D721Med (cell line): Measurements from ENCODE around the gene C19orf12.

Experiments used
- DNase-seq: peaks from one replicate; pipeline ENCODE4 v3.0.0; 2011; ENCODE audit warnings: low spot score; ENCODE audit not compliant: insufficient read length
- FAIRE-seq: peaks from 2 replicates; lab custom pipeline; 2011; peaks lifted over from hg19 to GRCh38; lab: Jason Lieb, UNC
- TF ChIP-seq, protein P1 (sequence below): IDR thresholded peaks from 2 replicates; pipeline ENCODE4 v1.5.1; 2012; ENCODE audit warnings: mild to moderate bottlenecking, control low read depth; ENCODE audit not compliant: insufficient read depth; ENCODE audit errors: missing control alignments

Gene C19orf12

GRCh38 chr19:29748996-29749849, 34.2 kb upstream of the C19orf12 start:
- DNase-seq (no peak), FAIRE-seq (no peak)
- TF ChIP-seq, protein P1, sequence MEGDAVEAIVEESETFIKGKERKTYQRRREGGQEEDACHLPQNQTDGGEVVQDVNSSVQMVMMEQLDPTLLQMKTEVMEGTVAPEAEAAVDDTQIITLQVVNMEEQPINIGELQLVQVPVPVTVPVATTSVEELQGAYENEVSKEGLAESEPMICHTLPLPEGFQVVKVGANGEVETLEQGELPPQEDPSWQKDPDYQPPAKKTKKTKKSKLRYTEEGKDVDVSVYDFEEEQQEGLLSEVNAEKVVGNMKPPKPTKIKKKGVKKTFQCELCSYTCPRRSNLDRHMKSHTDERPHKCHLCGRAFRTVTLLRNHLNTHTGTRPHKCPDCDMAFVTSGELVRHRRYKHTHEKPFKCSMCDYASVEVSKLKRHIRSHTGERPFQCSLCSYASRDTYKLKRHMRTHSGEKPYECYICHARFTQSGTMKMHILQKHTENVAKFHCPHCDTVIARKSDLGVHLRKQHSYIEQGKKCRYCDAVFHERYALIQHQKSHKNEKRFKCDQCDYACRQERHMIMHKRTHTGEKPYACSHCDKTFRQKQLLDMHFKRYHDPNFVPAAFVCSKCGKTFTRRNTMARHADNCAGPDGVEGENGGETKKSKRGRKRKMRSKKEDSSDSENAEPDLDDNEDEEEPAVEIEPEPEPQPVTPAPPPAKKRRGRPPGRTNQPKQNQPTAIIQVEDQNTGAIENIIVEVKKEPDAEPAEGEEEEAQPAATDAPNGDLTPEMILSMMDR, result no peak

GRCh38 chr19:29745253-29745652, 30.2 kb upstream of the C19orf12 start:
- FAIRE-seq (no peak), DNase-seq (no peak)

DNA sequence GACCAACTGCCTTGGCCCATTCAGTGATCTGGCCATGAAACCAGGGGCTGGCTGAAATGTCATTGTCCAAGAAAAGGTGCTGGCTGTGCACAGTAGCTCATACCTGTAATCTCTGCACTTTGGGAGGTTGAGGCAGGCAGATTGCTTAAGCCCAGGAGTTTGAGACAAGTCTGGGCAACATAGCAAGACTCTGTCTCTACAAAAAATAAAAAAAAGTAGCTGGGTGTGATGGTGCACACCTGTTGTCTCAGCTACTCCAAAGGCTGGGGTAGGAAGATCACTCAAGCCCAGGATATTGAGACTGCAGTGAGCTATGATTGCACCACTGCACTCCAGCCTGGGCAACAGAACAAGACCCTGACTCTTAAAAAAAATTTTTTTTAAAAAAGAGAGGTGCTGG, 28.6 kb upstream of the C19orf12 start:
- DNase-seq (no peak), FAIRE-seq (no peak)
- TF ChIP-seq, protein P1, result no peak

More at GRCh38 chr19:29745253-29745652, 30.2 kb upstream of the C19orf12 start:
- TF ChIP-seq, protein P1, result no peak

- TF ChIP-seq, protein P1, result no peak
- no peak for FAIRE-seq
- no peak for DNase-seq
Observed at GRCh38 chr19:29741776-29742175, 26.7 kb upstream of the C19orf12 start.

DNA sequence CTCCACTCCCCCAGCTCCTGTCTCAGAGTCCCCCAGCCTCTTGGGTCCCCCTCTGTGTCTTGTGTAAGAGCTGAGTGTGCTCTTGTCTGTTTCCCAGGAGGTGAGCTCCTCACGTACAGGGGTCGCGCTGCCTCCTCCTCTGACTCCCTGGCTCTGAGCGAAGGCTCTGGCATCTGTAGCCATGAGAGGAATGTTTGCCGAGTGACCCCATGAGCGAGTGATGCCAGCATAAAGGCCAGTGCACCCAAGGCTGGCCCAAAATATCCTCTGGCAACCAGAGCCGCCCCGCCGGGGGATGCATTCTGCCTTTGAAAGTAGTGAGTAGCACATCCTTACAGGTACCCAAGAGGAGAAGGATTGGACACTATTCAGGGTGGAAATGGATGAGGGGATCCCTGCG, 26.2 kb upstream of the C19orf12 start:
- no peak for DNase-seq
- TF ChIP-seq, protein P1, result no peak
- no peak for FAIRE-seq

DNA sequence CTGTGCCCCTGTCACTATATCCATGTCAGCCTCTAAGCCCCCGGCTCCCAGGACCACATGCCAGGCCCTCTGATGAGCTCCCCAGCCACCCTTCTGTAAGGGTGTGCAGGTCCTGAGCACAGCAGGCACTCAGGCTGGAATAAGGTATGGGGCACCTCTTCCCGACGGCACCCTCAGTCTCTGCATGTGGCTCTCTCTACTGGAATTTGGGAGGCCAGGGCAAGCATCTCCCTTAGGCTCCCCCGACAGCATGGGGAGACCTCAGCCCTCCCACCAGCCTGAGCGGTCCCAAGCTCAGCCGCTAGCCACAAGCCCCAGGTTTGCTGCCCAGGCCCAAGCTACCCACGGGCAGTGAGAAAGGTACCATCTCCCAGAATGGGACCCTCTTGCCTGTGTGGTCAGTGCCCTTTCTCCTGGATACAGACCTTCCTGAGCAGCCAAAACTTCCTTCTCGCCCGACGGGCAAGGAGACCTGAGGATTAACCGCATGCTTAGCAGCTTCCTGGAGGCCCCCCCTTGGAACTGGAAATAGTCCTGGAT, 22.5 kb upstream of the C19orf12 start:
- FAIRE-seq (no peak), DNase-seq (no peak)
- TF ChIP-seq, protein P1, result no peak

- DNase-seq, result no peak
- no peak for FAIRE-seq
- TF ChIP-seq, protein P1, result no peak
Observed at GRCh38 chr19:29735829-29736228, 20.8 kb upstream of the C19orf12 start.
